Testis (tissue), 2 donors: ENCODE data around the gene LRP10.

Experiments used
- POLR2A ChIP-seq: fragments of 450-650 bp; IDR thresholded peaks from one replicate; pipeline ENCODE4 v1.6.1; 2017; ENCODE audit warnings: antibody characterized with exemption, mild to moderate bottlenecking, moderate library complexity
- TF ChIP-seq, protein P1 (sequence below), 3 experiments: fragments of 450-650 bp in 2 of 3; fragments of 200-600 bp in 1 of 3; sonication (generic) in 1 of 3; IDR thresholded peaks; one replicate each; pipeline ENCODE4 v1.5.1; 2016 to 2019; ENCODE audit warnings: antibody characterized with exemption in 3 of 3, mild to moderate bottlenecking in 2 of 3, moderate library complexity in 1 of 3

DNA sequence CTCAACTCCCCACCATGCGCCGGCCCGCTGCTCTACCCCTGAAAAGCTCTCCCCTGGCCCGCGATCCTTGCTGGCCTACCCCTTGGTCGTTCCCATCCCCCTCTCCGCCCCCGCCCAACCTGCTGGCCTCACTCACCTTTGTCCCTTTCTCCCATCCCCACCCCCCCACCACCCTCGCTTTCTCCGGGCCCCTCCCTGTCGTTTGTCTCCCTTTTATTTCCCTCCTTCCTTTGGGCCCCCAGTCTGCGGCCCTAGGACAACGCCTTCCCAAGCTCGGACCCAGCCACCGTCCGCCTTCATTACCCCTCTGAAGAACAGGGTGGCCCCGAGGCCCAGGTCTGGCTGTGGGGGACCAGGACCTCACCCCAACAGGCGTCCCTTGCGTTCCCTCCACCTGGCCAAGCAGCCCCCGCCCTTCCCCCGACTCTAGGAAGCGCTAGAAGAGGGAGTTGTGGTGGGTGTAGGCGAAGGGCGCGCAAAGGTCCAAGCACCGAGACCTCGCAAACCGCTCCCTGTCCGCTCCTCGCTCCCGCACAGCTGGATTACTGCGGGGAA, 49.4 kb upstream of the LRP10 start:
- TF ChIP-seq POLR2A: no peak
- TF ChIP-seq, protein P1, sequence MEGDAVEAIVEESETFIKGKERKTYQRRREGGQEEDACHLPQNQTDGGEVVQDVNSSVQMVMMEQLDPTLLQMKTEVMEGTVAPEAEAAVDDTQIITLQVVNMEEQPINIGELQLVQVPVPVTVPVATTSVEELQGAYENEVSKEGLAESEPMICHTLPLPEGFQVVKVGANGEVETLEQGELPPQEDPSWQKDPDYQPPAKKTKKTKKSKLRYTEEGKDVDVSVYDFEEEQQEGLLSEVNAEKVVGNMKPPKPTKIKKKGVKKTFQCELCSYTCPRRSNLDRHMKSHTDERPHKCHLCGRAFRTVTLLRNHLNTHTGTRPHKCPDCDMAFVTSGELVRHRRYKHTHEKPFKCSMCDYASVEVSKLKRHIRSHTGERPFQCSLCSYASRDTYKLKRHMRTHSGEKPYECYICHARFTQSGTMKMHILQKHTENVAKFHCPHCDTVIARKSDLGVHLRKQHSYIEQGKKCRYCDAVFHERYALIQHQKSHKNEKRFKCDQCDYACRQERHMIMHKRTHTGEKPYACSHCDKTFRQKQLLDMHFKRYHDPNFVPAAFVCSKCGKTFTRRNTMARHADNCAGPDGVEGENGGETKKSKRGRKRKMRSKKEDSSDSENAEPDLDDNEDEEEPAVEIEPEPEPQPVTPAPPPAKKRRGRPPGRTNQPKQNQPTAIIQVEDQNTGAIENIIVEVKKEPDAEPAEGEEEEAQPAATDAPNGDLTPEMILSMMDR (IDR thresholded peaks at IDR 0.05): no peak
